ENCODE results near the gene MLLT3.

MLLT3 gene

GRCh38 chr9:20508242-20508641 is 114.1 kb downstream of the MLLT3 start:
- DNase-seq: no peak

GRCh38 chr9:20507431-20507830 is 114.9 kb downstream of the MLLT3 start:
- no peak for DNase-seq

DNA sequence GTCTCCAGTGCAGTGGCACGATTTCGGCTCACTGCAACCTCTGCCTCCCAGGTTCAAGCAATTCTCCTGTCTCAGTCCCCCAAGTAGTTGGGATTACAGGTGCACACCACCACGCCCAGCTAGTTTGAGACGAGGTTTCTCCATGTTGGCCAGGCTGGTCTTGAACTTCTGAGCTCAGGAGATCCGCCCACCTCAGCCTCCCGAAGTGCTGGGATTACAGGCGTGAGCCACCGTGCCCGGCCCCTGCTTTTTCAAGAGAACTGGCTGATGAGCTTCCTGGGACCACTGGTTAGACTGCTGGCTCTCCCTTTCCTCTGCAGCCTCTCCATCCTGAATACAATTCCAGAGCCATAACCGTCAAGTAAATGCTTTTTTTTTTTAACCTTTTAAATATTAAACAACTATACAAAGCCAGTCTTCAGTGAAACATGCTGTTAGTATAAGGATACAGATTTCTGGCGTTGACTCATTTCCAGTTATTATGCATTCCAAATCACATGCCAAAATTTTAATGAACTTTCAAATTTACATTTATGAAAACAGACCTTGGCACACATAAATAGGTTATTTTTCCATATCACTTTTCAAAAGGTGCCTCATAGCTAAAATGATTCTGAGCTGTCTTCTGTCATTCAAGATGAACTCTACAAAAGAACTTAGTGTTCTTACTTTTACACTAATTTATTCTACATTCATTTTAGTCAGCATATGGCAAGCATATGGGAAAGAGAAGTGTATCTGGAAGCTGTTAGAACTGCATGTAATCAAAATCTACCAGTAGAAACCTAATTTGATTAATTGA is 116.0 kb downstream of the MLLT3 start:
- DNase-seq: no peak

- no peak for DNase-seq
Measured at GRCh38 chr9:20505574-20505973, 116.7 kb downstream of the MLLT3 start.

- DNase-seq: no peak
Measured at GRCh38 chr9:20504930-20505329, 117.4 kb downstream of the MLLT3 start.

GRCh38 chr9:20500101-20500500 is 122.2 kb downstream of the MLLT3 start:
- no peak for DNase-seq

- no peak for DNase-seq
Measured at GRCh38 chr9:20499013-20499412, 123.3 kb downstream of the MLLT3 start.

- DNase-seq: no peak
Measured at GRCh38 chr9:20496328-20496727, 126.0 kb downstream of the MLLT3 start.

- no peak for DNase-seq
Measured at GRCh38 chr9:20495098-20495497, 127.2 kb downstream of the MLLT3 start.

GRCh38 chr9:20494035-20494434 is 128.3 kb downstream of the MLLT3 start:
- DNase-seq: no peak

DNA sequence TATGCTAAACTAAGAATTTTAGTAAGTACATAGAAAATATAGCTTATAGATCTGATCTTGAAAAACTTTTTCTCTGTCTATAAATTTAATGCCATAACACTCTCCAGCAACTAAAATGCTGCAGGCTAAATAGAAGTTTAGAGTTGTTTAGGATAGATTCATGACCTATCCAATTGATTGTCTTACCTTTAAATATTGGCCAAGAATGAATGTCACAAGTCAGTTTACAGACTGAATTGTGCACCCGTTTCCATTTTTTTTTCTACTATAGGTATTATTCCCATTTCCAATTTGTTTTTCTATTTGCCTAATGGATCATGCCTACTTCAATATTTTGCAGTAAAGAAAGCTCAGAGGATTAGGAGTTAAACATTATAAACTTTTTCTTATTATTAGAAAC is 129.5 kb downstream of the MLLT3 start:
- DNase-seq: no peak

- no peak for DNase-seq
Measured at GRCh38 chr9:20491612-20492011, 130.7 kb downstream of the MLLT3 start.

- DNase-seq: no peak
Measured at GRCh38 chr9:20490246-20490834, 132.0 kb downstream of the MLLT3 start.

GRCh38 chr9:20488691-20489090 is 133.6 kb downstream of the MLLT3 start:
- no peak for DNase-seq

DNA sequence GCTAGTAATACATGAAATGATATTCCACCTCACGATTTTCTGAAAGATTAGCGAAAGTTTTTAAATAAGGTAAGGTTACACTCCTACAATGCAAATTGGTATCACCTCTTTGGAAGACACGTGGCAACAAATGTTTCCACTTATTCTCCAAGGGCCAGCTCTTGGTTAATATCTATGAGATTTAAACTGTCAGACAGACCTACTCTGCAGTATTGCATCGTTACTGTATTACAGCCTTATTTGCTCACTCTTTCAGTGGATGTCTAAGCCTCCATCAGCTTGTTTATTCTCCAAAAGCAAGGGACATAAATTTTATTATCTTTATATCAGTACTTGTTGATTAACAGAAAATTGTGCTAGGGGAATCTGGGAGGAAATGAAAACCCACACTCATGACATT is 135.7 kb downstream of the MLLT3 start:
- no peak for DNase-seq

GRCh38 chr9:20481437-20481836 is 140.9 kb downstream of the MLLT3 start:
- DNase-seq: no peak

DNA sequence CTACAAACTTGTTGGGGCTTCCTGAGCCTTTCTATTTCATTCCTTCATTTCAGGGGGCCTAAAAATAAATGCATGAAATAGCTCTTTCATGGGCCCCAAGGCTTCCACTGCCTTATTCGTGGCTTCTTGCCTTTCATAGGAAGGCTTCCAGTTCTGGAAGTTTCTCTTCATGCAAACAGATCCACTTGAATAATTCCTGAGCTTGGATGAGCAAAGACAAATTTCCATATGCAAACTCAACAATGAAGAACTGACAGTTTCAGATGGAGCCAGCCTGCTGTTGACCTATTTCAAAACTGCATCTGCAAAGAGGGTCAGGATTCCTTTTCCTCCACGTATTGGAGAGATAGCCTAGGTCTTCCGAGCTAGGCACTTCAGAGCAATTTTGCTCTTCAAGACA is 142.1 kb downstream of the MLLT3 start:
- DNase-seq: no peak

DNA sequence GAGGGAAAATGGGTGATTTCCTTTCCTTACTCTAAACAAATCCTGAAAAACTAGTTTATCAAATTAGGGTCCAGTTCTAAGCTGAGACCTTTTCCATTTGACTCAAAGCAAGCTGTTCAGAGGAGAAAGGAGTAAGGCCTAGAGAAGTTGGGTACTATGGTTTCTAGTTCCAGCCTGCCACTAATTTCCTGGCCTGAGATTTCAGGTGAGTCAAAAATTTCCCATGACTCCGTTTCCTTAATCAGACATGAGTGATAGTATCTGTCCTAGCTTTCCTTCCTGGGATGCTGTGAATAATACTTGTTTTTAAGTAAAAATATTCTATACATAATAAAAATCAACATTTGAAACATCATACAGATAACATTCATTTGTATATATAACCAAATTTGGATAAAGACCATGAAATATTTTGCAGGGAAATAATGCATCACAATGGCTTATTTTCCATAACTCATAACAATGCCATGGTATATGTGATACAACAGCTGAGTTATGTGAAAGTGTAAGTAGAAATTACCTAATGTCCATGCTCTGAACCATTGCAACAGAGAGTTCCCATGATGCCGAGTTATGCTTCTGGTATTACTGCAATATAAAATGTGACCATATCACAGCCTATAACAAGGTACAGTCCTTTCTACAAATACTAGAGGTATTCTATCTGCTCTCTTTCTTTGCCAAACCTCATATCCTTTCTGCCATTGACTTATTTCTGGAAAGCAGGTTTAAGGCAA is 142.7 kb downstream of the MLLT3 start:
- DNase-seq: no peak

DNA sequence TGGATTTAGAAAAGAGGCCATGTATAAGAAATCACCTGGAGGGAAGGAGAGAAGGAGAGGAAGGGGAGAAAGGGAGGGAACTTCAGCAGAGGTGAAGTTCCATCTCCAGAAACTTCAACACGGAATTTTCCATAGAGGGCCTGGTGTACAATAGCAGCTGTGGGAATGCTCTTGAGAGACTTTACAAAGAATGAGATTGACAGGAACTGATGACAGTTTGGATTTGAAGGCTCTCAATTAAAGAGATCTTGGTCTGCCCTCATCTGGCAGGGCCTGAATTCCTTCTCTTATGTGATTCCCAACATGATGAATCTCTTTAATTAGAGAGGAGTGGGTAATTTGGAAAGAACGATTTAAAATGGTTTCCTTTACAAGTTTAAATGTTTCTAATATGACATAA is 143.5 kb downstream of the MLLT3 start:
- no peak for DNase-seq

GRCh38 chr9:20477940-20478620 is 144.2 kb downstream of the MLLT3 start:
- DNase-seq: no peak

GRCh38 chr9:20476912-20477521 is 145.3 kb downstream of the MLLT3 start:
- DNase-seq: no peak

- DNase-seq: no peak
Measured at GRCh38 chr9:20474496-20474895, 147.8 kb downstream of the MLLT3 start.

- no peak for DNase-seq
Measured at GRCh38 chr9:20473515-20474013, 148.7 kb downstream of the MLLT3 start.

All from NCI-H187 (cell line).